ENCODE results near the gene DAPP1.

DAPP1 gene

GRCh38 chr4:99857307-99857706, 40.7 kb downstream of the DAPP1 start:
- no peak for DNase-seq

- DNase-seq = no peak
Measured at GRCh38 chr4:99859618-99860017, 43.0 kb downstream of the DAPP1 start.

DNA sequence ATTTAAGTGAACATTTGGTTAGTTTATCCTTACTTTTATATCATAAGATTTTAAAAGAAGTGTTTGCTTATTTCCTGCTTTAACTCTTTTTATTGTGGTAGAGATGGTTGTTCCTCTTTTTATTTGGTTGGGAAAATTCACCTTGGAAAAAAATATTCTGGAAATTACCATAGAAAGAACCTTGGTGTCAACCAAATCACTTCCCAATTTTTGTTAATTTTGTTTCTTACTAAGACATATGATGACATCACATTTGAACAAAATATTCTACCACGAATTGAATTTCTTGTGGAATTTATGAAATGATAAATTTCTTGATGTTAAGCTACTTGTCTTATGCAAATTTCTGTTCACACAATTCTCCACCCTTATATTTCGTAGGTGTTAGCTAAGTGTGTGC, 43.9 kb downstream of the DAPP1 start:
- no peak for DNase-seq

GRCh38 chr4:99861120-99861905, 44.7 kb downstream of the DAPP1 start:
- no peak for DNase-seq

DNA sequence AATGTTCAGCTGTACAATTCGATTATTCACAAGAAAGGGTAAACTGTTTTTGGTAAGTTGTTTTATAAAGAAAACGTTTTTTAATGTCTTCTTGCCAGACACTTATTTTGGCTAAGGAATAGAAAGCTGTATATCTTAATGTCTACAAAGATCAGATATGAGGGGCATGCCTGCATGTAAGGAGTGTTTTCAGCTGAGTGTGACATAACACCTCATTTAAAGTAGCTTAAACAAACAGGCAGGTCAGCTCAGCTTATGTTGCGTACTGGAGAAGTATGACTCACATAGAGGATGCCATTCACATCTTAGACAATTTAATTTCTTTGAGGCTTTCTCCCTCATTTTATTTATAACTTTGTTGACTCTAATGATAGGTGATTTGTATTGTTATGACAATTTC, 47.2 kb downstream of the DAPP1 start:
- no peak for DNase-seq

- no peak for DNase-seq
Measured at GRCh38 chr4:99868126-99868596, 51.5 kb downstream of the DAPP1 start.

DNA sequence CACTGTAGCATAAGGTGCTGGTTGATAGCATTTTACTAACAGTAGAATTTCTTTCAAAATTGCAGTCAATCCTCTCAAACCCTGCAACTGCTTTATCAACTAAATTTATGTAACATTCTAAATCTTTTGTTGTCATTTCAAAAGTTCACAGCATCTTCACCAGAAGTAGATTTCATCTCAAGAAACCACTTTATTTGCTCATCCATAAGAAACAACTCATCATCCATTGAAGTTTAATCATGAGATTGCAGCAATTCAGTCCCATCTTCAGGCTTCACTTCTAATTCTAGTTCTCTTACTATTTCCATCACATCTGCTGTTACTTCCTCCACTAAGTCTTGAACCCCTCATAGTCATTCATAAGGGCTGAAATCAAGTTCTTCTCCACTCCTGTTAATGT, 55.9 kb downstream of the DAPP1 start:
- no peak for DNase-seq

DNA sequence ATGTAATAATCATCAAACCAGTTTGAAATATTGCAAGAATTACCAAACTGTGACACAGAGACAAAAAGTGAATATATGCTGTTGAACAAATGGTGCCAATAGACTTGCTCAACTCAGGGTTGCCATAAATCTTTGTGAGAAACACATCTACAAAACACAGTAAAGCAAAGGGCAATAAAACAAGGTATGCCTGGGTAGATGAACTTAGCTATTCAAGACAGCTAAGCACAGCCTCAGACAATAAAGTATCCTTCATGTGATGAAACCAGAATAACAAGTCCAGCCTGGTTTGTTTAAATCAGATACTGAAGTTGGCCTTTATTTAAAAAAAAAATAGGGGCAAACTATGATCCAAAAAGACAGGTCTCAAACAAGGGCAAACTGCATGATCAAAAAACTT, 58.4 kb downstream of the DAPP1 start:
- DNase-seq = no peak

GRCh38 chr4:99876946-99877345, 60.3 kb downstream of the DAPP1 start:
- no peak for DNase-seq

DNA sequence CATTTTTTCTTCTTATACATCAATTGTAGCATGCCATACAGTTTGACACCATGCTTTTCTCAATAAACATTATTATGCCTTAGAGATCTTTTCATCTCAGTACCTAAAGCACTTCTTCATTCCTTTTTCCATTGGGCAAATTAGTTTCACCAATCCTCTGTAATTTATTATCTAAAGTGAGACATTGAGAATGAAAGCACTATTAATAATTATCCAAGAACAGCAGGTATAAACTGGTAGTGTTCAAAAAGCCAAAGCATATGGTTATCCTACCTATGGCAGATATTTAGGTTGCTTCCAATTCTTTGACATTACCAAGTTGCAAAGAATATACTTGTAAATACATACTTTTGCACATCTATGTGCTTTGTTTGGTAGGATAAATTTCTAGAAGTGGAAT, 62.0 kb downstream of the DAPP1 start:
- no peak for DNase-seq

GRCh38 chr4:99879458-99879857, 62.8 kb downstream of the DAPP1 start:
- no peak for DNase-seq

GRCh38 chr4:99885063-99885664, 68.5 kb downstream of the DAPP1 start:
- DNase-seq = no peak

DNA sequence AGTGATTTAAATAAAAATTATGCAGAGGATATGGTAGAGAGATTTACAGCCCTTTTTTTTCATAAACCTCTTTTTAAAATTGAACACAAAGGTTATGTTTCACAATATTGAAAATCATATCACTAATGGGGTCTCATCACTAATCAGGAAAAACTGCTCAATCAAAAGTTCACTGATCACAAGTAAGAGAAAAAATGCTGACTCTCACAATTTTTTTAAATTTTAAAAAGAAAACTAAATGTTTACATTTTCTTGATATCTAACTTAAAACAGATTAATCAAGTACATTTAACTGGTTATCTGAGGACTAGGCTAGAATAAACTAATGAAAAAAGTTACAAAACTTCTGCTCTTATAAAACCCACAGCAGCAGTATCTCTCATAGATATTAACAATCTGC, 69.1 kb downstream of the DAPP1 start:
- no peak for DNase-seq

DNA sequence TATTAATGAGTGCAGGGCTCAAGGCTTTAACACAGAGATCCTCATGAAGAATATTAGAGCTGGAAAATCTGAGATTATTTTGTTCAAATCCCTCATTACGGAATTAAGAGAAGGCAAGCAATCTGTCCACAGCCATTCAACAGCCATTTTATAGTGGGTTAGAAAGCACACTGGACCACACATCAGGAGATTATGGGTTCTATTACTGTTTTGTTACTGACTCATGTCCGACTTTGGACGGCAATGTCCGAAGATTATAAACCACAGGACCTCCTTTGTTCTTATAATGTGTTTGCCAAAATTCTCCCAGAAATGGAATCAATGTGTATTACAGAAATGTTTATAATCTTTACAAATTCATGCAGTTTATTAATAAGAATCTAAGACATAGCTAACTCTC, 69.5 kb downstream of the DAPP1 start:
- no peak for DNase-seq

DNA sequence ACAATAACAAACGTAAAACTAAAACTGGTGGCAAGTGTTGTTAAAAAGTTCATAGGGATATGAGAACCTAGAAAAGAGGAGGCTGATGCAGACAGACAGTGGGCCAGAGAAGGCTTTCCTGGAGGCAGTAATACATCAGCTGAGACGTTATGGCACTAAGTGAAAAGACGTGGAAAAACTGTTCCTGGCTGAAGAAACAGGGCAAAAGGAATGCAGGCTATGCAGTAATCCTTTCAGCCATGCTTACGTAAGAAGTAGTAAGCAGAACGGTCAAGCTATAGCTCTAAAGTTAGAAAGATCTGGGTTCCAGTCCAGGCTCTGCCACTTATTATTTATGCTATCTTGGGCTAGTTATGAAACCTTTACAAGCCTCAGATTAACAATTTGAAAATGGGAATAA, 71.2 kb downstream of the DAPP1 start:
- DNase-seq = no peak

DNA sequence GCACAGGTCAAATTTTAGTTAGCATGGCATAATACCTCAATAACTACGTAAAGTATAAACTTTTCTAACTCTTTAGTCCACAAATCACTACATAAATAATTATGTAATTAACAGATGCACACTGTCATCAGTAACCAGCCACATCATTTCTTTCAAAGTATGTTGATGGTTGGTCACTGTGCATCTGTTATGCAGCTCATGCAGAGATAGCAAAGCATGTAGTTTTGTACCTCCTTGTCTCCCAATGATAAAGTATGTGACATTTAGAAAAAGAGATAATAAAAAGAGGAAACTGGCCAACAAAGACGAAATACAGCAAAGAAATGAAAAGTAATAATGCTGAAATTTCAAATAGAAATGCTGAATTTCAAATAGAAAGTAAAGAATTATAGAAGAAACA, 74.7 kb downstream of the DAPP1 start:
- DNase-seq = no peak

DNA sequence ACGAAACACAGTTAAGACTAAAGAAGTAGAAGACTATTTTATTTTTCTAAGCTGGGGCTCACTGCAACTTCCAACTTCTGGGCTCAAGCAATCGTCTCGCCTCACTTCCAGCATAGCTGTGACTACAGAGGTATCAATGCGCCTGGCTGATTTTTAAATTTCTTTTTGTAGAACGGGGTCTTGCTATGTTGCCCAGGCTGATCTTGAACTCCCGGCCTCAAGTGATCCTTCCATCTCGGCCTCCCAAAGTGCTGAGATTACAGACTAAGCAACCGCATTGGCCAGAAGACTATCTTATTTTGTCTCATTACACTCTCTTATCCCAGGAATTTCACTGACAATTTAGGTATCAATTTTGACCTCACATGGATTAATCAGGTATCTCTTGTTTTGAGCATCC, 76.4 kb downstream of the DAPP1 start:
- DNase-seq = no peak

GRCh38 chr4:99893839-99894160, 77.2 kb downstream of the DAPP1 start:
- DNase-seq = no peak

GRCh38 chr4:99894161-99894997, 77.8 kb downstream of the DAPP1 start, which contains the start of gene LAMTOR3:
TSS of gene LAMTOR3 (minus strand) at chr4:99894427. CDS start at chr4:99893963, 464 bp downstream.
- DNase-seq = peak; percentile 93

GRCh38 chr4:99894998-99895397, 78.4 kb downstream of the DAPP1 start:
- DNase-seq = no peak

DNA sequence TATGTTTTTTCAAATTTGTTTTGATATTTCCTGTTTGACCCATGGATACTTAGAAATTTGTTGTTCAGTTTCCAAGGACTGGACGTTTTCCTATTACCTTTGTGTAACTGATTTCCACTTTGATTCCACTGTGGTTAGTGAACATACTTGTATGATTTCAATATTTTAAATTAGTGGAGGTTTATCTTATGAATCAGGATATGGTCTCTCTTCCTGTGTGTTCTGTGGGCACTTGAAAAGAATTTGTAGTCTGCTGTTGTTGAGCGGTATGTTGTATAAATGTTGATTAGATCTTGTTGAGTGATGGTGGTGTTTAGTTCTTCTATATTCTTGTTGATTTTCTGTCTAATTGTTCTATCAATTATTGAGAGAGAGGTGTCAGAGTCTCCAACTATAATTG, 98.8 kb downstream of the DAPP1 start:
- DNase-seq = no peak

DNA sequence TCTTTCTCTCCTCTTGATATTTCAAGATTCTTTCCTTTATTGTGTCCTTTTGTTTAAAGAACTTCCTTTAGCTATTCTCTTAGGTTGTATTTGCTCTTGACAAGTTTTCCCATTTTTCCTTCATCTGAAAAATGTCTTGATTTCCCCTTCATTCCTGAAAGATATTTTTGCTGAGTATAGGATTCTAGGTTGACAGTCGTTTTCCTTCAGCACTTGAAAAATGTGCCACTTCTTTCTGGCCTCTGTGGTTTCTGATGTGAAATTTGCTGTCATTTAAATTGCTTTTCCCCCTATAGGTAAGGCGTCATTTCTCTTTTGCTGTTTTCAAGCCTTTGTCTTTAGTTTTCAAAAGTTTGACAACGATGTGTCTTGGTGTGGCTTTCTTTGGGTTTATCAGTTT, 100.9 kb downstream of the DAPP1 start:
- DNase-seq = no peak

GRCh38 chr4:99918656-99919055, 102.0 kb downstream of the DAPP1 start:
- DNase-seq = no peak

All from activated CD8-positive, alpha-beta memory T cell treated with anti-CD3 and anti-CD28 coated beads for 24 hours (primary cell).